ENCODE data around the gene PRR15L.

The PRR15L gene

GRCh38 chr17:47915776-47916398, 41.8 kb downstream of the PRR15L start:
- DNase-seq (ENCODE audit: low read depth), result no peak
- H3K4me3 ChIP-seq (replicated peaks; ENCODE audit: low read depth, low read length), result no peak overlapping the region
- TF ChIP-seq CTCF (IDR thresholded peaks at IDR 0.05; ENCODE audit: low read length, missing control alignments), result no peak

GRCh38 chr17:47914306-47914948, 43.3 kb downstream of the PRR15L start:
- no peak for TF ChIP-seq CTCF (IDR thresholded peaks at IDR 0.05; ENCODE audit: low read length, missing control alignments)
- no peak overlapping the region for H3K4me3 ChIP-seq (replicated peaks; ENCODE audit: low read depth, low read length)
- DNase-seq (ENCODE audit: low read depth), result no peak

GRCh38 chr17:47913050-47913449, 44.6 kb downstream of the PRR15L start:
- H3K4me3 ChIP-seq (replicated peaks; ENCODE audit: low read depth, low read length), result no peak overlapping the region
- no peak for DNase-seq (ENCODE audit: low read depth)
- TF ChIP-seq CTCF (IDR thresholded peaks at IDR 0.05; ENCODE audit: low read length, missing control alignments), result no peak

GRCh38 chr17:47907932-47908562, 49.6 kb downstream of the PRR15L start:
- no peak for DNase-seq (ENCODE audit: low read depth)

GRCh38 chr17:47906443-47906842, 51.2 kb downstream of the PRR15L start:
- no peak for DNase-seq (ENCODE audit: low read depth)
- no peak for TF ChIP-seq CTCF (IDR thresholded peaks at IDR 0.05; ENCODE audit: low read length, missing control alignments)
- H3K4me3 ChIP-seq (replicated peaks; ENCODE audit: low read depth, low read length), result no peak overlapping the region

More at GRCh38 chr17:47907932-47908562, 49.6 kb downstream of the PRR15L start:
- H3K4me3 ChIP-seq (replicated peaks; ENCODE audit: low read depth, low read length), result no peak overlapping the region
- no peak for TF ChIP-seq CTCF (IDR thresholded peaks at IDR 0.05; ENCODE audit: low read length, missing control alignments)

GRCh38 chr17:47905221-47905733, 52.4 kb downstream of the PRR15L start:
- peak; percentile 87 for DNase-seq (ENCODE audit: low read depth)
- H3K4me3 ChIP-seq (replicated peaks; ENCODE audit: low read depth, low read length), result no peak overlapping the region
- no peak for TF ChIP-seq CTCF (IDR thresholded peaks at IDR 0.05; ENCODE audit: low read length, missing control alignments)

Measured in fibroblast of pulmonary artery (primary cell).